Measurements from ENCODE around the gene TNRC6B. TPM values are rescaled to one million over a fixed set of nuclear protein-coding genes. Genes with fewer than 3 reads are reported as not detected.

Gene TNRC6B
- total RNA-seq, 6 experiments from 2014 or later: 30.8 to 36.3 (median 34.3) TPM

GRCh38 chr22:40271440-40271839, 93.7 kb downstream of the TNRC6B start:
- no peaks in the 10 kb centered on the region for H3K9me3 Mint-ChIP-seq

GRCh38 chr22:40273319-40273718, 95.6 kb downstream of the TNRC6B start:
- TF ChIP-seq CTCF (IDR thresholded peaks at IDR 0.05): no peak
- H3K36me3 Mint-ChIP-seq (ENCODE audit: low read depth): peaks cover 15% of the 10 kb centered on the region
- H3K4me3 Mint-ChIP-seq: no peak overlapping the region
- peaks cover 32% of the 10 kb centered on the region for H3K4me1 Mint-ChIP-seq (ENCODE audit: low read depth)
- H3K27me3 Mint-ChIP-seq (ENCODE audit: insufficient read depth): no peaks in the 10 kb centered on the region; the same call in 1 of the 2 replicates
- no peaks in the 10 kb centered on the region for H3K9me3 Mint-ChIP-seq
- DNase-seq: no peak
- H3K27ac Mint-ChIP-seq: peak overlapping the region; percentile 17; the same call in 1 of the 2 replicates

More at GRCh38 chr22:40271440-40271839, 93.7 kb downstream of the TNRC6B start:
- TF ChIP-seq CTCF (IDR thresholded peaks at IDR 0.05): no peak
- peaks cover 5% of the 10 kb centered on the region for H3K36me3 Mint-ChIP-seq (ENCODE audit: low read depth)
- no peaks in the 10 kb centered on the region; the same call in 1 of the 2 replicates for H3K27me3 Mint-ChIP-seq (ENCODE audit: insufficient read depth)
- DNase-seq: no peak
- H3K4me1 Mint-ChIP-seq (ENCODE audit: low read depth): peaks cover 20% of the 10 kb centered on the region
- H3K4me3 Mint-ChIP-seq: no peak overlapping the region
- H3K27ac Mint-ChIP-seq: no peak overlapping the region

- DNase-seq: peak; percentile 28
- H3K27ac Mint-ChIP-seq: peak overlapping the region; percentile 91
- peaks cover 32% of the 10 kb centered on the region for H3K4me1 Mint-ChIP-seq (ENCODE audit: low read depth)
- peak overlapping the region; percentile 88 for H3K4me3 Mint-ChIP-seq
- no peaks in the 10 kb centered on the region; the same call in 1 of the 2 replicates for H3K27me3 Mint-ChIP-seq (ENCODE audit: insufficient read depth)
- TF ChIP-seq CTCF (IDR thresholded peaks at IDR 0.05): no peak
- no peaks in the 10 kb centered on the region for H3K9me3 Mint-ChIP-seq
- H3K36me3 Mint-ChIP-seq (ENCODE audit: low read depth): peaks cover 25% of the 10 kb centered on the region
Observed at GRCh38 chr22:40276996-40277823, 99.5 kb downstream of the TNRC6B start.

GRCh38 chr22:40279017-40279416, 101.3 kb downstream of the TNRC6B start:
- peaks cover 23% of the 10 kb centered on the region for H3K4me1 Mint-ChIP-seq (ENCODE audit: low read depth)
- peaks cover 25% of the 10 kb centered on the region for H3K36me3 Mint-ChIP-seq (ENCODE audit: low read depth)
- peaks cover 3% of the 10 kb centered on the region; the same call in 1 of the 2 replicates for H3K27me3 Mint-ChIP-seq (ENCODE audit: insufficient read depth)
- DNase-seq: no peak
- H3K27ac Mint-ChIP-seq: no peak overlapping the region
- no peaks in the 10 kb centered on the region for H3K9me3 Mint-ChIP-seq
- TF ChIP-seq CTCF (IDR thresholded peaks at IDR 0.05): no peak
- no peak overlapping the region for H3K4me3 Mint-ChIP-seq

GRCh38 chr22:40281717-40282116, 104.0 kb downstream of the TNRC6B start:
- DNase-seq: no peak
- Mint-ChIP-seq H3K4me1 (ENCODE audit: low read depth) (peaks cover 10% of the 10 kb centered on the region), H3K27ac (no peak overlapping the region), H3K9me3 (no peaks in the 10 kb centered on the region), H3K4me3 (no peak overlapping the region), H3K36me3 (ENCODE audit: low read depth) (peaks cover 38% of the 10 kb centered on the region), H3K27me3 (ENCODE audit: insufficient read depth) (peaks cover 3% of the 10 kb centered on the region; the same call in 1 of the 2 replicates)
- no peak for TF ChIP-seq CTCF (IDR thresholded peaks at IDR 0.05)

Measured in HFFc6 (cell line).